ENCODE results near the gene C3orf33. TPM values are rescaled to one million over a fixed set of nuclear protein-coding genes. Genes with fewer than 3 reads are reported as not detected.

The C3orf33 gene
- total and polyA plus RNA-seq, 2 of the 13 experiments (the other 11 are each of a cell fraction or from before 2014, with no cell fraction given), result 9.2 to 12.6 TPM

- ATAC-seq, result no peak
- Histone ChIP-seq H3K9ac (ENCODE audit: insufficient read depth, low read depth, low read length) (no peak overlapping the region), H3K79me2 (ENCODE audit: insufficient read depth, low read length) (no peaks in the 10 kb centered on the region), H3K36me3 (replicated peaks in 1 of 2; ENCODE audit: control insufficient read depth in 1 of 2, insufficient read depth in 2 of 2, low read length in 2 of 2) (0 out of 5 replicates have a peak, but pooled peaks cover 0 to 2% of the 10 kb centered on the region in 2 experiments), H3K4me2 (ENCODE audit: low read depth, low read length) (no peak overlapping the region), H3K27ac (ENCODE audit: extremely low read length, insufficient read depth, low read length) (no peak overlapping the region), H3K4me3 (replicated peaks in 1 of 3; ENCODE audit: insufficient read depth in 1 of 3, low read depth in 2 of 3, low read length in 3 of 3) (no peak overlapping the region), H2AFZ (ENCODE audit: low read length) (no peak overlapping the region), H3K27me3 (ENCODE audit: control insufficient read depth in 1 of 2, insufficient read depth in 2 of 2, low read length in 2 of 2) (no peaks in the 10 kb centered on the region), H3K9me3 (ENCODE audit: low read length) (no peaks in the 10 kb centered on the region), H4K20me1 (ENCODE audit: insufficient read depth, low read length) (no peaks in the 10 kb centered on the region), H3K4me1 (ENCODE audit: insufficient read depth, low read length) (no peaks in the 10 kb centered on the region)
- no TSS peak for BruUV-seq (replicated peaks)
- ChIA-PET POLR2A (no interaction called here), CTCF (ENCODE audit: low intra/inter-chr PET ratio, low total read pairs) (no interaction called here)
- FAIRE-seq, result no peak
- WGBS (ENCODE audit: low lambda C conversion rate), result 76% methylated on average over 2 of the region's 2 CpGs
- TF ChIP-seq MTA3 (CRISPR knock-in tag; IDR thresholded peaks at IDR 0.05) (no peak), SMAD1 (CRISPR knock-in tag; IDR thresholded peaks at IDR 0.05; ENCODE audit: borderline replicate concordance, low read depth) (no peak), ZNF589 (CRISPR knock-in tag; conservative IDR thresholded peaks at IDR 0.05) (no peak), LCORL (IDR thresholded peaks at IDR 0.05) (peak; percentile 82), LCORL (CRISPR knock-in tag; IDR thresholded peaks at IDR 0.05) (no peak), SNRNP70 (IDR thresholded peaks at IDR 0.05; ENCODE audit: low read depth, low read length) (no peak), DR1 (CRISPR knock-in tag; IDR thresholded peaks at IDR 0.05) (no peak)
- in situ Hi-C loops (cut with HindIII; ENCODE audit: extremely low pct_ligation_motif_present, low pct_unique_long_range_greater_than_20kb), result no loop called here
- DNase-seq (ENCODE audit: low spot score), result no peak
- intact Hi-C loops (cut with micrococcal nuclease; ENCODE audit: unreplicated experiment), result no loop called here
These were observed 75.2 kb downstream of the C3orf33 start for GRCh38 chr3:155730843-155731242.

DNA sequence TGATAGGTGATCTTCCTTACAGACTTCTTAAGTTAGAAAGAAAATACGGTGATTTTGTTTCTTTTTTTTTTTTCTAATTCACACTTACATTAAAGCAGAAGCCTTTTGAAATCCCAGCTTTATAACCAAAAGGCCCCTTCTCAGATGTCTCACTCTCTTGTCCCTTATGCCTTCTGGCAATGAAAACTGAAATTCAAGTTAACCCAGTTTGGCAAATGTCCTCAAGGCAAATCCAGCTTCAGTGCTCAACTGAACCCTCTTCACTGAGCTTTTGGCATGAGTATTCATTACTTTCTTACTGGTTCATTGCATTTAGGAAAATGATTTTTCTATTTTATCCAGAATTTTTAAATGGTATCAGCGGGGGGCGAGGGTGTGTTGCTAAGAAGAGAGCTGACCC lies 78.2 kb downstream of the C3orf33 start:
- ATAC-seq (no peak), DNase-seq (ENCODE audit: low spot score) (no peak), FAIRE-seq (no peak)
- Histone ChIP-seq H3K9ac (ENCODE audit: insufficient read depth, low read depth, low read length) (no peak overlapping the region), H2AFZ (ENCODE audit: low read length) (no peak overlapping the region), H3K4me1 (ENCODE audit: insufficient read depth, low read length) (peaks cover 10% of the 10 kb centered on the region), H3K9me3 (ENCODE audit: low read length) (no peaks in the 10 kb centered on the region), H3K27ac (ENCODE audit: extremely low read length, insufficient read depth, low read length) (no peak overlapping the region), H3K4me3 (replicated peaks in 1 of 3; ENCODE audit: insufficient read depth in 1 of 3, low read depth in 2 of 3, low read length in 3 of 3) (no peak overlapping the region), H4K20me1 (ENCODE audit: insufficient read depth, low read length) (no peaks in the 10 kb centered on the region), H3K4me2 (ENCODE audit: low read depth, low read length) (no peak overlapping the region), H3K79me2 (ENCODE audit: insufficient read depth, low read length) (no peaks in the 10 kb centered on the region), H3K27me3 (ENCODE audit: control insufficient read depth in 1 of 2, insufficient read depth in 2 of 2, low read length in 2 of 2) (no peaks in the 10 kb centered on the region), H3K36me3 (replicated peaks in 1 of 2; ENCODE audit: control insufficient read depth in 1 of 2, insufficient read depth in 2 of 2, low read length in 2 of 2) (0 out of 5 replicates have a peak, but pooled peaks cover 0 to 2% of the 10 kb centered on the region in 2 experiments)
- CTCF ChIA-PET (ENCODE audit: low intra/inter-chr PET ratio, low total read pairs), result no interaction called here
- 95% methylated on average over 3 of the region's 3 CpGs for WGBS (ENCODE audit: low lambda C conversion rate)
- in situ Hi-C loops (cut with HindIII; ENCODE audit: extremely low pct_ligation_motif_present, low pct_unique_long_range_greater_than_20kb), result no loop called here
- intact Hi-C loops (cut with micrococcal nuclease; ENCODE audit: unreplicated experiment), result no loop called here
- no TSS peak for BruUV-seq (replicated peaks)
- POLR2A ChIA-PET, result no interaction called here
- TF ChIP-seq GATA4 (IDR thresholded peaks at IDR 0.05; ENCODE audit: borderline replicate concordance, low read depth) (no peak), KDM3A (CRISPR knock-in tag; IDR thresholded peaks at IDR 0.05; ENCODE audit: low read depth) (no peak), ZBTB4 (CRISPR knock-in tag; IDR thresholded peaks at IDR 0.05; ENCODE audit: borderline replicate concordance) (no peak), THAP7 (CRISPR knock-in tag; IDR thresholded peaks at IDR 0.05) (no peak), ZIK1 (CRISPR knock-in tag; IDR thresholded peaks at IDR 0.05; ENCODE audit: borderline replicate concordance, low read depth) (no peak)

Data from HepG2 (cell line).